Neural cell (in vitro differentiated cells): ENCODE measurements around the gene GEMIN4. TPM values are rescaled to one million over a fixed set of nuclear protein-coding genes. Genes with fewer than 3 reads are reported as not detected.

Source experiments
- H2AFZ ChIP-seq: fragments of 200-600, 300-800 bp; sonication (generic), shearing (Covaris generic); 2 replicates; pipeline ENCODE4 v1.6.0; 2014; ENCODE audit warnings: low read depth, mild to moderate bottlenecking, antibody characterized with exemption, low read length, moderate library complexity
- H3F3A ChIP-seq: fragments of 200-600 bp; shearing (Covaris generic); 2 replicates; pipeline ENCODE4 v1.6.1; 2016; ENCODE audit warnings: mild to moderate bottlenecking, moderate library complexity, mixed read lengths, antibody characterized with exemption, low read length; ENCODE audit not compliant: insufficient read depth, poor library complexity, severe bottlenecking
- H3K27ac ChIP-seq: fragments of 200-600, 300-800 bp; sonication (generic), shearing (Covaris generic); 2 replicates; pipeline ENCODE4 v1.5.1; 2014; ENCODE audit warnings: mild to moderate bottlenecking, low read length, moderate library complexity
- H3K27me3 ChIP-seq: fragments of 300-800, 200-600 bp; sonication (generic), shearing (Covaris generic); 2 replicates; pipeline ENCODE4 v1.6.0; 2014; ENCODE audit warnings: mild to moderate bottlenecking, low read depth, low read length, moderate library complexity; ENCODE audit not compliant: insufficient read depth
- H3K36me3 ChIP-seq: fragments of 300-800, 200-600 bp; sonication (generic), shearing (Covaris generic); 2 replicates; pipeline ENCODE4 v1.5.1; 2014; ENCODE audit warnings: mild to moderate bottlenecking, antibody characterized with exemption, low read length, moderate library complexity; ENCODE audit not compliant: insufficient read depth
- H3K4me2 ChIP-seq: fragments of 300-800, 200-600 bp; sonication (generic), shearing (Covaris generic); 2 replicates; pipeline ENCODE4 v1.6.0; 2014; ENCODE audit warnings: mild to moderate bottlenecking, low read length
- H3K4me3 ChIP-seq: fragments of 300-800, 200-600 bp; sonication (generic), shearing (Covaris generic); 2 replicates; pipeline ENCODE4 v1.5.1; 2014; ENCODE audit warnings: mild to moderate bottlenecking, low read length, moderate library complexity
- H3K79me2 ChIP-seq: fragments of 200-600 bp; shearing (Covaris generic); replicated peaks from 2 replicates; pipeline ENCODE4 v1.6.0; 2014; ENCODE audit warnings: mild to moderate bottlenecking, low read length, moderate library complexity; ENCODE audit not compliant: insufficient read depth
- H3K9ac ChIP-seq: fragments of 300-800, 200-600 bp; sonication (generic), shearing (Covaris generic); 2 replicates; pipeline ENCODE4 v1.6.1; 2016; ENCODE audit warnings: mild to moderate bottlenecking, low read length, mixed read lengths
- H3K9me2 ChIP-seq: fragments of 200-600 bp; shearing (Covaris generic); 2 replicates; pipeline ENCODE4 v1.6.1; 2016; ENCODE audit warnings: mild to moderate bottlenecking, low read length, mixed read lengths; ENCODE audit not compliant: insufficient read depth
- H3K9me3 ChIP-seq: fragments of 200-600, 300-800 bp; sonication (generic), shearing (Covaris generic); 2 replicates; pipeline ENCODE4 v1.6.1; 2016; ENCODE audit warnings: mild to moderate bottlenecking, mixed run types, low read length, moderate library complexity, mixed read lengths
- H4K20me1 ChIP-seq: fragments of 200-600 bp; shearing (Covaris generic); 2 replicates; pipeline ENCODE4 v1.6.1; 2016; ENCODE audit warnings: mild to moderate bottlenecking, mixed run types; ENCODE audit not compliant: insufficient read depth
- CTCF ChIP-seq: fragments of 450-650 bp; IDR thresholded peaks from 2 replicates; pipeline ENCODE4 v1.5.1; 2014; ENCODE audit warnings: antibody characterized with exemption, mild to moderate bottlenecking, moderate library complexity; ENCODE audit not compliant: poor library complexity, severe bottlenecking
- EP300 ChIP-seq: fragments of 450-650 bp; conservative IDR thresholded peaks from 2 replicates; pipeline ENCODE4 v1.6.1; 2014; ENCODE audit warnings: antibody characterized with exemption, mild to moderate bottlenecking, moderate library complexity; ENCODE audit not compliant: poor library complexity, severe bottlenecking
- EZH2 ChIP-seq: fragments of 200-600, 300-800 bp; shearing (Covaris generic), sonication (generic); IDR thresholded peaks from 2 replicates; pipeline ENCODE4 v1.6.1; 2014; ENCODE audit warnings: antibody characterized with exemption, low read length, borderline replicate concordance, mild to moderate bottlenecking; ENCODE audit not compliant: insufficient read depth, poor library complexity, severe bottlenecking
- MXI1 ChIP-seq: fragments of 450-650 bp; conservative IDR thresholded peaks from 2 replicates; pipeline ENCODE4 v1.6.1; 2014; ENCODE audit warnings: antibody characterized with exemption, mild to moderate bottlenecking; ENCODE audit not compliant: poor library complexity, severe bottlenecking
- POLR2AphosphoS5 ChIP-seq: IDR thresholded peaks from 2 replicates; pipeline ENCODE4 v1.6.1; 2012
- RAD21 ChIP-seq: fragments of 450-650 bp; conservative IDR thresholded peaks from 2 replicates; pipeline ENCODE4 v1.6.1; 2014; ENCODE audit warnings: antibody characterized with exemption, mild to moderate bottlenecking, moderate library complexity
- REST ChIP-seq: IDR thresholded peaks from 2 replicates; pipeline ENCODE4 v1.6.1; 2012; ENCODE audit warnings: borderline replicate concordance
- SMC3 ChIP-seq: fragments of 450-650 bp; conservative IDR thresholded peaks from 2 replicates; pipeline ENCODE4 v1.6.1; 2014; ENCODE audit warnings: antibody characterized with exemption, mild to moderate bottlenecking, moderate library complexity; ENCODE audit not compliant: poor library complexity
- TAF1 ChIP-seq: IDR thresholded peaks from 2 replicates; pipeline ENCODE4 v1.6.1; 2012; ENCODE audit warnings: low read depth
- polyA plus RNA-seq: library from polyadenylated mRNA; depleted of rRNA; stranded (reverse); fragments of >200 nt; gene quantifications from 2 replicates; pipeline ENCODE4 v1.2.3, GENCODE V29; 2014

The GEMIN4 gene
- polyA plus RNA-seq, 1 donor from 2014 or later = 4.5 TPM

- H2AFZ ChIP-seq = no peak overlapping the region
- no peaks in the 10 kb centered on the region for H3K27me3 ChIP-seq
- H4K20me1 ChIP-seq = no peaks in the 10 kb centered on the region
- H3K9me2 ChIP-seq = no peaks in the 10 kb centered on the region
- H3K4me3 ChIP-seq = no peak overlapping the region
- H3K9me3 ChIP-seq = no peaks in the 10 kb centered on the region
- peaks cover 3% of the 10 kb centered on the region for H3K36me3 ChIP-seq
- no peak overlapping the region for H3K9ac ChIP-seq
- H3K4me2 ChIP-seq = no peak overlapping the region
- peaks cover 4% of the 10 kb centered on the region for H3K79me2 ChIP-seq
- no peak overlapping the region for H3K27ac ChIP-seq
- H3F3A ChIP-seq = no peaks in the 10 kb centered on the region
- TF ChIP-seq EZH2 = no peak
- TF ChIP-seq REST = no peak
- TF ChIP-seq EP300 = no peak
- TF ChIP-seq SMC3 = no peak
- TF ChIP-seq TAF1 = no peak
Measured at GRCh38 chr17:740240-741017, 11.6 kb downstream of the GEMIN4 start.

- H2AFZ ChIP-seq = no peak overlapping the region
- H3F3A ChIP-seq = peaks cover 3% of the 10 kb centered on the region
- H3K9me2 ChIP-seq = no peaks in the 10 kb centered on the region
- no peaks in the 10 kb centered on the region for H3K27me3 ChIP-seq
- H3K9me3 ChIP-seq = no peaks in the 10 kb centered on the region
- no peak overlapping the region for H3K9ac ChIP-seq
- peaks cover 19% of the 10 kb centered on the region for H3K79me2 ChIP-seq
- H3K4me3 ChIP-seq = no peak overlapping the region
- no peak overlapping the region for H3K27ac ChIP-seq
- peaks cover 3% of the 10 kb centered on the region for H3K36me3 ChIP-seq
- TF ChIP-seq RAD21 (no peak), CTCF (no peak), POLR2AphosphoS5 (no peak), TAF1 (no peak)
- H4K20me1 ChIP-seq = no peaks in the 10 kb centered on the region
- no peak overlapping the region for H3K4me2 ChIP-seq
Measured at GRCh38 chr17:737561-738113, 14.4 kb downstream of the GEMIN4 start.

- no peak overlapping the region for H2AFZ ChIP-seq
- H3K4me3 ChIP-seq = peak overlapping the region; percentile 86
- TF ChIP-seq POLR2AphosphoS5 = no peak
- TF ChIP-seq CTCF = no peak
- no peak for TF ChIP-seq TAF1
- no peak for TF ChIP-seq MXI1
- no peak for TF ChIP-seq REST
- TF ChIP-seq EP300 = no peak
- no peak for TF ChIP-seq EZH2
- TF ChIP-seq SMC3 = no peak
- no peak for TF ChIP-seq RAD21
- peaks cover 3% of the 10 kb centered on the region for H3F3A ChIP-seq
- H3K79me2 ChIP-seq = peaks cover 19% of the 10 kb centered on the region
- H3K4me2 ChIP-seq = peak overlapping the region; percentile 78
- H3K9me3 ChIP-seq = no peaks in the 10 kb centered on the region
- peak overlapping the region; percentile 79 for H3K9ac ChIP-seq
- no peaks in the 10 kb centered on the region for H4K20me1 ChIP-seq
- peaks cover 3% of the 10 kb centered on the region for H3K36me3 ChIP-seq
- no peaks in the 10 kb centered on the region for H3K9me2 ChIP-seq
- H3K27ac ChIP-seq = peak overlapping the region; percentile 58
- H3K27me3 ChIP-seq = no peaks in the 10 kb centered on the region
Measured at GRCh38 chr17:733743-734142, 18.3 kb downstream of the GEMIN4 start.
